Upper lobe of left lung (tissue), 4 donors: ENCODE data around the gene LZTS3.
"Not testable (repeated sequence)": the region's sequence is repeated elsewhere in the genome, so short reads cannot be mapped to it uniquely, and the experiment has no call there.

Source experiments
- EP300 ChIP-seq, 4 donors: sonication (generic); formaldehyde crosslinking; IDR thresholded peaks; one replicate each; pipeline ENCODE4 v1.5.1; 2017; ENCODE audit warnings: antibody characterized with exemption in 4 of 4, control low read depth in 2 of 4
- POLR2A ChIP-seq, 4 donors: fragments of 450-650 bp; IDR thresholded peaks; one replicate each; pipeline ENCODE4 v1.5.1; 2016 to 2017; ENCODE audit warnings: antibody characterized with exemption in 4 of 4, mild to moderate bottlenecking in 2 of 4
- POLR2AphosphoS5 ChIP-seq, 2 donors: sonication (generic); formaldehyde crosslinking; IDR thresholded peaks; one replicate each; pipeline ENCODE4 v1.5.1; 2017; ENCODE audit warnings: antibody characterized with exemption in 2 of 2
- TF ChIP-seq, protein P1 (sequence below), 6 experiments: fragments of 450-650 bp in 4 of 6; fragments of 200-600 bp in 2 of 6; sonication (generic) in 2 of 6; IDR thresholded peaks; one replicate each; pipeline ENCODE4 v1.5.1; 2016 to 2019; ENCODE audit warnings: antibody characterized with exemption in 6 of 6

DNA sequence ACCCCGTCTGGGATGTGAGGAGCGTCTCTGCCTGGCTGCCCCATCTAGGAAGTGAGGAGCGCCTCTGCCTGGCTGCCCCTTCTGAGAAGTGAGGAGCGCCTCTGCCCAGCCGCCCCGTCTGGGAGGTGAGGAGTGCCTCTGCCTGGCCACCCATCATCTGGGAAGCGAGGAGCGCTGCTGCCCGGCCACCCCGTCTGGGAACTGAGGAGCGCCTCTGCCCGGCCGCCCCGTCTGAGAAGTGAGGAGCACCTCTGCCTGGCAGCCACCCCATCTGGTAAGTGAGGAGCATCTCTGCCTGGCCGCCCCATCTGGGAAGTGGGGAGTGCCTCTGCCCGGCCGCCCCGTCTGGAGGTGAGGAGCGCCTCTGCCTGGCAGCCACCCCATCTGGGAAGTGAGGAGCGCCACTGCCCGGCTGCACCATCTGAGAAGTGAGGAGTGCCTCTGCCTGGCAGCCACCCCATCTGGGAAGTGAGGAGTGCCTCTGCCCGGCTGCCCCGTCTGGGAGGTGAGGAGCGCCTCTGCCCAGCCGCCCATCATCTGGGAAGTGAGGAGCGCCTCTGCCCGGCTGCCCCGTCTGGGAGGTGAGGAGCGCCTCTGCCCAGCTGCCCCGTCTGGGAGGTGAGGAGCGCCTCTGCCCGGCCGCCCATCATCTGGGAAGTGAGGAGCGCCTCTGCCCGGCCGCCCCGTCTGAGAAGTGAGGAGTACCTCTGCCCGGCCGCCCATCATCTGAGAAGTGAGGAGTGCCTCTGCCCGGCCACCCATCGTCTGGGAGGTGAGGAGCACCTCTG is 48.4 kb downstream of the LZTS3 start:
- TF ChIP-seq, protein P1, sequence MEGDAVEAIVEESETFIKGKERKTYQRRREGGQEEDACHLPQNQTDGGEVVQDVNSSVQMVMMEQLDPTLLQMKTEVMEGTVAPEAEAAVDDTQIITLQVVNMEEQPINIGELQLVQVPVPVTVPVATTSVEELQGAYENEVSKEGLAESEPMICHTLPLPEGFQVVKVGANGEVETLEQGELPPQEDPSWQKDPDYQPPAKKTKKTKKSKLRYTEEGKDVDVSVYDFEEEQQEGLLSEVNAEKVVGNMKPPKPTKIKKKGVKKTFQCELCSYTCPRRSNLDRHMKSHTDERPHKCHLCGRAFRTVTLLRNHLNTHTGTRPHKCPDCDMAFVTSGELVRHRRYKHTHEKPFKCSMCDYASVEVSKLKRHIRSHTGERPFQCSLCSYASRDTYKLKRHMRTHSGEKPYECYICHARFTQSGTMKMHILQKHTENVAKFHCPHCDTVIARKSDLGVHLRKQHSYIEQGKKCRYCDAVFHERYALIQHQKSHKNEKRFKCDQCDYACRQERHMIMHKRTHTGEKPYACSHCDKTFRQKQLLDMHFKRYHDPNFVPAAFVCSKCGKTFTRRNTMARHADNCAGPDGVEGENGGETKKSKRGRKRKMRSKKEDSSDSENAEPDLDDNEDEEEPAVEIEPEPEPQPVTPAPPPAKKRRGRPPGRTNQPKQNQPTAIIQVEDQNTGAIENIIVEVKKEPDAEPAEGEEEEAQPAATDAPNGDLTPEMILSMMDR (IDR thresholded peaks at IDR 0.05) = not testable (repeated sequence)
- TF ChIP-seq EP300, POLR2AphosphoS5, POLR2A (IDR thresholded peaks at IDR 0.05): not testable (repeated sequence)
